Lower leg skin (tissue), 4 donors: ENCODE measurements around the gene FAM149A. TPM values are rescaled to one million over a fixed set of nuclear protein-coding genes. Genes with fewer than 3 reads are reported as not detected.

ENCODE experiments used
- DNase-seq, 2 donors: peaks; one replicate each; pipeline ENCODE4 v3.0.0-alpha.2; 2019; ENCODE audit warnings: low spot score in 2 of 2
- H3K4me3 ChIP-seq: fragments of 200-600 bp; sonication (generic); 2 replicates; pipeline ENCODE4 v1.5.1; 2017; ENCODE audit warnings: mild to moderate bottlenecking, low read depth; ENCODE audit not compliant: poor library complexity, severe bottlenecking
- POLR2A ChIP-seq, 2 donors: fragments of 450-650 bp; IDR thresholded peaks; one replicate each; pipeline ENCODE4 v1.6.1; 2016 to 2017; ENCODE audit warnings: antibody characterized with exemption in 2 of 2, mild to moderate bottlenecking in 1 of 2, moderate library complexity in 1 of 2
- WGBS, 2 donors: methylation state at CpG; one replicate each; pipeline ENCODE4 v1.1.5; 2018; 5-methylcytosine and 5-hydroxymethylcytosine counted together
- intact Hi-C: fragments of 100-400 bp; cut with DNase I; formaldehyde crosslinking; loops from one replicate; pipeline ENCODE4 v1.15.0; 2023; ENCODE audit warnings: low total_unique reads
- total RNA-seq, 4 donors: library from RNA; depleted of rRNA; stranded (reverse); fragments of >200 nt; gene quantifications; one replicate each; pipeline ENCODE4 v1.1.0, GENCODE V29; 2016
- TF ChIP-seq, protein P1 (sequence below), 3 donors: fragments of 450-650 bp; IDR thresholded peaks; one replicate each; pipeline ENCODE4 v1.5.1; 2016; ENCODE audit warnings: antibody characterized with exemption in 3 of 3, mild to moderate bottlenecking in 3 of 3, moderate library complexity in 2 of 3

FAM149A gene
- total RNA-seq, 4 donors from 2014 or later, result 0.59 to 4.7 (median 2.7) TPM

DNA sequence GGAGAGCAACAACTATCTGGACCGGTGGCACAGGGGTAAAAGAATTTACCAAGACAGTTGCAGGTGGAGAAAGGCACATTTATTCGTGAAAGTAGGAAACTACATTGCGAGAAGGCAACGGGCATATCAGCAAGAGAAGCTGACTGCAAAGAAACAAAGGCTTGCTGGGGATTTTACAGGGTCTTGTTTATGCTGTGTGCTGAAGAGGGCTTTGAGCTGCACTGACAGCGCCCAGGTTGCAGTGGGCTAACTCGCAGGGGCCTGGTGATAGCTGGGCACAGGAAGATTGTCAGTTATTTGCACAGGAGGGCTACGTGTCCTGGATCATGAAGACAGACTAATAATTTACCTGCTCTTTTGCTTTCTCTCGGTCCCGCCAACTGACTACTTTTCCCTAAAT is 24.8 kb upstream of the FAM149A start:
- 87% methylated on average over 9 of the region's 9 CpGs for WGBS, 2 donors
- no peak for TF ChIP-seq POLR2A (IDR thresholded peaks at IDR 0.05)
- TF ChIP-seq, protein P1, sequence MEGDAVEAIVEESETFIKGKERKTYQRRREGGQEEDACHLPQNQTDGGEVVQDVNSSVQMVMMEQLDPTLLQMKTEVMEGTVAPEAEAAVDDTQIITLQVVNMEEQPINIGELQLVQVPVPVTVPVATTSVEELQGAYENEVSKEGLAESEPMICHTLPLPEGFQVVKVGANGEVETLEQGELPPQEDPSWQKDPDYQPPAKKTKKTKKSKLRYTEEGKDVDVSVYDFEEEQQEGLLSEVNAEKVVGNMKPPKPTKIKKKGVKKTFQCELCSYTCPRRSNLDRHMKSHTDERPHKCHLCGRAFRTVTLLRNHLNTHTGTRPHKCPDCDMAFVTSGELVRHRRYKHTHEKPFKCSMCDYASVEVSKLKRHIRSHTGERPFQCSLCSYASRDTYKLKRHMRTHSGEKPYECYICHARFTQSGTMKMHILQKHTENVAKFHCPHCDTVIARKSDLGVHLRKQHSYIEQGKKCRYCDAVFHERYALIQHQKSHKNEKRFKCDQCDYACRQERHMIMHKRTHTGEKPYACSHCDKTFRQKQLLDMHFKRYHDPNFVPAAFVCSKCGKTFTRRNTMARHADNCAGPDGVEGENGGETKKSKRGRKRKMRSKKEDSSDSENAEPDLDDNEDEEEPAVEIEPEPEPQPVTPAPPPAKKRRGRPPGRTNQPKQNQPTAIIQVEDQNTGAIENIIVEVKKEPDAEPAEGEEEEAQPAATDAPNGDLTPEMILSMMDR (IDR thresholded peaks at IDR 0.05), result no peak
- DNase-seq, result no peak
- intact Hi-C loops, result no loop called here
- no peak overlapping the region for H3K4me3 ChIP-seq

DNA sequence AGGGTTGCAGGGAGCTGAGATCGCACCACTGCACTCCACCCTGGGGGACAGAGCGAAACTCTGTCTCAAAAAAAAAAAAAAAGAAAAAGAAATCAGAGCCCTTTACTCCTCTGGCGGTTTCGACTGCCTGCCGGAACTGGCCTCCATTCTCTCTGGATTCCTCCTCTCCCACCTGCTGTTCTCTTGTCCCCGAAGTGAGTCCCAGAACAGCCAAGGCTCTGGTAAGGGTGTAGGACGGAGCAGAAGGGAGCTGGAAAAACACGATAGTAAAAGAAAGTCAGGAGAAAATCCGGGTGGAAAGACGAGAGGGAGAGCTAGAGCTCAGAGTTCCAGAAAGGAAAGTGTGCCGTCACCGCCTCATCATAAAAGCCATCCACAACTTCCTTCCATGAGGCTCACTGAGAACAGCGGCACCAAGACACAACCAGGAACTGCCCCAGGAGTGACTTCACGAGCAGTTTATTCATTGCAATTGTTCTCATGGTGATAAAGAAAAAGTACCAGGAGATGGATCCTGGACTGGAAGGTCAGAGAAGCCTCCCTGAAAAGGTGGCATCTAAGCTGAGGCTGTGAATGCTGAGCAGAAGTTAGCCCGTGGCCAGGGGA is 23.2 kb upstream of the FAM149A start:
- no peak overlapping the region for H3K4me3 ChIP-seq
- intact Hi-C loops, result no loop called here
- no peak for DNase-seq
- no peak for TF ChIP-seq POLR2A (IDR thresholded peaks at IDR 0.05)
- TF ChIP-seq, protein P1 (IDR thresholded peaks at IDR 0.05), result no peak
- WGBS, 2 donors, result 78 to 83% methylated on average over 15 of the region's 15 CpGs

DNA sequence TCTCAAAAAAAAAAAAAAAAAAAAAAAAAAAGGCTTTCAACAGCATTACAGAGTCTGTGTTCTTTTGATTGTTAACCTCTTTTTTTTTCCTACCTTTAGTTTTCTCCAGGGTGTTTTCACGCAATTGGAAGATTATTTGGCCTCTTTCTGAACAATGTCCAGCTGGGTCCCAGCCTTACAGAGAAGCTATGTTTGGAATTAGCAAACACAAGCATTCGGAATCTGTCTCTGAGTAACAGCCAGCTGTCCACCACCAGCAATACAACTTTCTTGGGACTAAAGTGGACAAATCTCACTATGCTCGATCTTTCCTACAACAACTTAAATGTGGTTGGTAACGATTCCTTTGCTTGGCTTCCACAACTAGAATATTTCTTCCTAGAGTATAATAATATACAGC is 22.3 kb upstream of the FAM149A start:
- DNase-seq, result no peak
- H3K4me3 ChIP-seq, result no peak overlapping the region
- TF ChIP-seq, protein P1 (IDR thresholded peaks at IDR 0.05), result no peak
- no peak for TF ChIP-seq POLR2A (IDR thresholded peaks at IDR 0.05)
- 87 to 92% methylated on average over 4 of the region's 4 CpGs for WGBS, 2 donors
- intact Hi-C loops, result no loop called here

DNA sequence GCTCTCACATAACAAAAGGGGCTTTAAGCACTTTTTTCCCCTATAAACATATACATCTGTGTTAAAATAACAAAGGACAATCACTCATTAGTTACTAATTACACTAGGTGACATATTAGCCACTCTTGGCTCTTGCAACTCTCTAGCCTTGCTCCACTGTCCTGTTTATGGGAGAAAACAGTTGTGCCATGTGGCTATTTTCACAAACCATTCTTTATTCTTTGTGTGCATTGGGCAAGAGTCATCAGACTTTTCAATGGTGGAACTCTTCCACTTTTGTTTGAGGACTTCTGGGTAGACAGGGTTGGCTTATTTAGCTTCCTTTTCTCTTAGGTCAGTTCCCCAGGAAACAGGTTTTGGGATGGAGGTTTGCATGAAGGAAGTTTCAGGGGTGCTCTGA is 16.0 kb upstream of the FAM149A start:
- H3K4me3 ChIP-seq, result no peak overlapping the region
- TF ChIP-seq, protein P1 (IDR thresholded peaks at IDR 0.05), result no peak
- TF ChIP-seq POLR2A (IDR thresholded peaks at IDR 0.05), result no peak
- DNase-seq, result no peak
- intact Hi-C loops, result no loop called here

DNA sequence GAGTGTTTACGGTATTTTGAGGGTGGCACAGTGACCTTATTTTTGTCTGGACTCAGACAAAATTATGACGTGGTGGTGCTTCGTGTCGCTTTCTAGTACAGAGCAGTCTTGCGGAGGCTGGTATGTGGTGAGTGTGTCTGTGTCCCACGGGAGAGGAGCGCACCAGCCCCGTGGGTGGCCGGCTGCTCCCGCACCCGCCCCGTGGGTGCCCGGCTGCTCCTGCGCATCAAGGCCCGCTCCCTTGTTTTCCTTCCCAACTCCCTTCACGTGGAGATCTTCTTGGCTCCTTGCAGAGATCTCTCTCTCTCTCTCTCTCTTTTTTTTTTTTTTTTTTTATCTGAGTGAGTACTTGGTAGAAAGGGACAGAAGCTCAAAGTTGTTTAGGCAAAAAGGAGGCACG is 12.2 kb upstream of the FAM149A start:
- intact Hi-C loops, result no loop called here
- 91 to 92% methylated on average over 17 of the region's 17 CpGs for WGBS, 2 donors
- DNase-seq, result no peak
- no peak overlapping the region for H3K4me3 ChIP-seq
- TF ChIP-seq, protein P1 (IDR thresholded peaks at IDR 0.05), result no peak
- no peak for TF ChIP-seq POLR2A (IDR thresholded peaks at IDR 0.05)

DNA sequence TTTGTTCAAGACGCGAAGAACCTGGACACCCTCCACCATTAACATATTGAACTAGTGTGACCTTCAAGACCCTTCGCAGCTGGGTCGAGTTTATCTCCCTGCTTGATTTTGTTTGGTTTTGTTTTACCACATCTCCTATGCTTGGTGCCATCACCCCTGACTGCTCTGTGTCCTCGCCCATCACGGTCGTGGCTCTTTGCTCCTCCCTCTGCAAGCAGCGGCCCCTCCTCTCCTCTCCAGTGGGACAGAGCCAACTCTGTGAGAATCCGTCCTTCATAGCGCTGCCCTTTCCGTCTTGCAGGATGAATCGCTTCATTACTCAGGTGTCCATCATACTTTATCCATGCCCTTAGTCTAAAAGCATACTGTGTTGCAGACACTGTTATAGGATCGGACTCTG is 9.1 kb upstream of the FAM149A start:
- no peak overlapping the region for H3K4me3 ChIP-seq
- intact Hi-C loops, result no loop called here
- DNase-seq, result no peak
- no peak for TF ChIP-seq POLR2A (IDR thresholded peaks at IDR 0.05)
- TF ChIP-seq, protein P1 (IDR thresholded peaks at IDR 0.05), result no peak
- WGBS, 2 donors, result 67 to 75% methylated on average over 13 of the region's 13 CpGs
